Measurements from ENCODE around the gene STPG2.
"Not testable (repeated sequence)": the region's sequence is repeated elsewhere in the genome, so short reads cannot be mapped to it uniquely, and the experiment has no call there.

Gene STPG2

GRCh38 chr4:97942951-97943350, 200.3 kb downstream of the STPG2 start:
- DNase-seq (ENCODE audit: low read depth) = no peak

- DNase-seq (ENCODE audit: low read depth) = no peak
These were observed 201.1 kb downstream of the STPG2 start for GRCh38 chr4:97942137-97942536.

- DNase-seq (ENCODE audit: low read depth) = no peak
These were observed 205.1 kb downstream of the STPG2 start for GRCh38 chr4:97938141-97938540.

- no peak for DNase-seq (ENCODE audit: low read depth)
These were observed 218.8 kb downstream of the STPG2 start for GRCh38 chr4:97924341-97924958.

GRCh38 chr4:97923096-97923495, 220.2 kb downstream of the STPG2 start:
- DNase-seq (ENCODE audit: low read depth) = no peak

GRCh38 chr4:97917115-97917514, 226.2 kb downstream of the STPG2 start:
- no peak for DNase-seq (ENCODE audit: low read depth)

GRCh38 chr4:97912156-97912555, 231.1 kb downstream of the STPG2 start:
- DNase-seq (ENCODE audit: low read depth) = no peak

GRCh38 chr4:97911236-97911906, 231.9 kb downstream of the STPG2 start:
- DNase-seq (ENCODE audit: low read depth) = no peak

- no peak for DNase-seq (ENCODE audit: low read depth)
These were observed 233.3 kb downstream of the STPG2 start for GRCh38 chr4:97910005-97910404.

GRCh38 chr4:97903436-97904189, 239.7 kb downstream of the STPG2 start:
- not testable (repeated sequence) for DNase-seq (ENCODE audit: low read depth)

- no peak for DNase-seq (ENCODE audit: low read depth)
These were observed 243.0 kb downstream of the STPG2 start for GRCh38 chr4:97900229-97900628.

GRCh38 chr4:97892592-97893266, 250.5 kb downstream of the STPG2 start:
- DNase-seq (ENCODE audit: low read depth) = no peak

- DNase-seq (ENCODE audit: low read depth) = no peak
These were observed 263.3 kb downstream of the STPG2 start for GRCh38 chr4:97879942-97880341.

- no peak for DNase-seq (ENCODE audit: low read depth)
These were observed 275.2 kb downstream of the STPG2 start for GRCh38 chr4:97868097-97868496.

- DNase-seq (ENCODE audit: low read depth) = no peak
These were observed 275.7 kb downstream of the STPG2 start for GRCh38 chr4:97867557-97868091.

- DNase-seq (ENCODE audit: low read depth) = no peak
These were observed 276.3 kb downstream of the STPG2 start for GRCh38 chr4:97866821-97867556.

- DNase-seq (ENCODE audit: low read depth) = no peak
These were observed 292.2 kb downstream of the STPG2 start for GRCh38 chr4:97851115-97851514.

- DNase-seq (ENCODE audit: low read depth) = no peak
These were observed 297.5 kb downstream of the STPG2 start for GRCh38 chr4:97845758-97846157.

- DNase-seq (ENCODE audit: low read depth) = no peak
These were observed 301.8 kb downstream of the STPG2 start for GRCh38 chr4:97841512-97841911.

- no peak for DNase-seq (ENCODE audit: low read depth)
These were observed 306.6 kb downstream of the STPG2 start for GRCh38 chr4:97836662-97837061.

GRCh38 chr4:97828646-97829045, 314.6 kb downstream of the STPG2 start:
- DNase-seq (ENCODE audit: low read depth) = no peak

- no peak for DNase-seq (ENCODE audit: low read depth)
These were observed 324.0 kb downstream of the STPG2 start for GRCh38 chr4:97819294-97819693.
